PC-3 (cell line): ENCODE results near the gene MIPOL1. TPM values are rescaled to one million over a fixed set of nuclear protein-coding genes. Genes with fewer than 3 reads are reported as not detected.

Source experiments
- ATAC-seq: fragments of 200-7000 bp; cut with Tn5 transposase; 2 replicates; pipeline ENCODE4 v1.9.1; 2020; ENCODE audit warnings: mild to moderate bottlenecking, moderate library complexity
- BruUV-seq: library from RNA; stranded (reverse); fragments of 400-500 nt; replicated peaks from 2 replicates; lab custom pipeline; 2021; lab: Mats Ljungman, UMichigan
- CTCF ChIA-PET: fragments of 300-600 bp; sonication (Branson Sonifier 250); formaldehyde crosslinking; loops from one replicate; lab custom pipeline; 2022; ENCODE audit warnings: antibody characterized with exemption; lab: Charles Lee
- POLR2A ChIA-PET: fragments of 300-600 bp; sonication (Branson Sonifier 250); formaldehyde crosslinking; loops from one replicate; lab custom pipeline; 2022; ENCODE audit warnings: antibody characterized with exemption; ENCODE audit not compliant: unreplicated experiment; lab: Charles Lee
- DNase-seq: peaks from one replicate; pipeline ENCODE4 v3.0.0-alpha.2; 2015
- H2AFZ ChIP-seq: fragments of 300-600 bp; sonication (generic); 2 replicates; pipeline ENCODE4 v1.6.0; 2016; ENCODE audit warnings: antibody characterized with exemption, low read length
- H3F3A ChIP-seq: fragments of 300-600 bp; sonication (generic); one replicate; pipeline ENCODE4 v1.6.0; 2017; ENCODE audit warnings: antibody characterized with exemption, low read length, control low read depth, mild to moderate bottlenecking; ENCODE audit not compliant: unreplicated experiment
- H3K27ac ChIP-seq: fragments of 300-600 bp; sonication (generic); 2 replicates; pipeline ENCODE4 v1.5.1; 2016; ENCODE audit warnings: mild to moderate bottlenecking, low read length
- H3K27me3 ChIP-seq: fragments of 300-600 bp; sonication (generic); 2 replicates; pipeline ENCODE4 v1.6.1; 2016; ENCODE audit warnings: low read length, mixed read lengths
- H3K36me3 ChIP-seq: fragments of 300-600 bp; sonication (generic); 2 replicates; pipeline ENCODE4 v1.6.1; 2016; ENCODE audit warnings: low read depth, mixed run types, low read length, mixed read lengths
- H3K4me1 ChIP-seq: fragments of 300-600 bp; sonication (generic); 2 replicates; pipeline ENCODE4 v1.5.1; 2016; ENCODE audit warnings: low read length; ENCODE audit not compliant: insufficient read depth
- H3K4me2 ChIP-seq: fragments of 300-600 bp; sonication (generic); 2 replicates; pipeline ENCODE4 v1.6.0; 2016; ENCODE audit warnings: low read length
- H3K4me3 ChIP-seq: fragments of 300-600 bp; sonication (generic); 2 replicates; pipeline ENCODE4 v1.5.1; 2016; ENCODE audit warnings: mild to moderate bottlenecking, low read length, mixed read lengths
- H3K79me2 ChIP-seq: fragments of 300-600 bp; sonication (generic); 2 replicates; pipeline ENCODE4 v1.6.1; 2017; ENCODE audit warnings: low read length, mixed read lengths
- H3K9ac ChIP-seq: fragments of 300-600 bp; sonication (generic); 2 replicates; pipeline ENCODE4 v1.6.0; 2016; ENCODE audit warnings: mild to moderate bottlenecking, low read length
- H3K9me2 ChIP-seq: fragments of 300-600 bp; sonication (generic); replicated peaks from 2 replicates; pipeline ENCODE4 v1.6.1; 2016; ENCODE audit warnings: mixed run types, low read length, mixed read lengths
- H3K9me3 ChIP-seq: fragments of 300-600 bp; sonication (generic); 2 replicates; pipeline ENCODE4 v1.6.1; 2016; ENCODE audit warnings: low read length, mixed read lengths
- H4K20me1 ChIP-seq: fragments of 300-600 bp; sonication (generic); 2 replicates; pipeline ENCODE4 v1.6.1; 2016; ENCODE audit warnings: low read length, mixed read lengths
- EZH2 ChIP-seq: fragments of 300-600 bp; sonication (generic); IDR thresholded peaks from one replicate; pipeline ENCODE4 v1.6.1; 2017; ENCODE audit warnings: antibody characterized with exemption, mild to moderate bottlenecking, low read length; ENCODE audit not compliant: unreplicated experiment
- EZH2phosphoT487 ChIP-seq: fragments of 300-600 bp; sonication (generic); IDR thresholded peaks from 2 replicates; pipeline ENCODE4 v1.6.1; 2018; ENCODE audit warnings: mild to moderate bottlenecking, antibody characterized with exemption, low read length, borderline replicate concordance
- intact Hi-C: fragments of 100-400 bp; cut with micrococcal nuclease; formaldehyde crosslinking; loops from 2 replicates; pipeline ENCODE4 v1.9.0; 2023
- total RNA-seq: library from RNA; depleted of rRNA; stranded (reverse); fragments of >200 nt; gene quantifications from 2 replicates; pipeline ENCODE4 v1.2.3, GENCODE V29; 2014
- TF ChIP-seq, protein P1 (sequence below): fragments of 300-600 bp; sonication (generic); conservative IDR thresholded peaks from 2 replicates; pipeline ENCODE4 v1.5.1; 2017; ENCODE audit warnings: antibody characterized with exemption, low read depth, mild to moderate bottlenecking, low read length

The MIPOL1 gene
- total RNA-seq, 1 experiment from 2014 or later = 22.5 TPM

DNA sequence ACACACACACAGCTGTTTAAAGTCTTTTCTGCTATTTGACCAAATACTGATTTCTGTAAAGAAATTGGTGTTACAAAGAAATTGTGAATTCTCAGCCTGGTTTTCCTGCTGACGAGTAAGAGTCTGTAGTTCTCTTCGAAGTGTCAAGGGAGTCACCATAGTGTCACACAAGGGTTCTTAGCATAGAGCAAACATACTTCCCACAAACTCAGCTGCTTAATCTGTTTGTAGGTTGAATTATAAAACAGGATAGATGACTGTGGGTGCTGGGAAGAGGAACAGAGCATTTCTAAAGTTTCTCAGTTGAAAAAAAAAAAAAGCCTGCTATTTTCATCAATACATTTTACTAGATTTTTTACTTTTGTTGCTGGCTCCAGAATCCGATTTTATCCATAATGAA lies 314.4 kb downstream of the MIPOL1 start:
- no peaks in the 10 kb centered on the region for H3K27me3 ChIP-seq
- no peak overlapping the region for H3K4me3 ChIP-seq
- H4K20me1 ChIP-seq = no peaks in the 10 kb centered on the region
- no peak overlapping the region for H3K27ac ChIP-seq
- CTCF ChIA-PET = no interaction called here
- H3K36me3 ChIP-seq = no peaks in the 10 kb centered on the region
- no peak overlapping the region for H3K4me2 ChIP-seq
- H3K9me3 ChIP-seq = no peaks in the 10 kb centered on the region
- ATAC-seq (no peak), DNase-seq (no peak)
- H3K9ac ChIP-seq = no peak overlapping the region
- no peaks in the 10 kb centered on the region for H3K9me2 ChIP-seq
- H3F3A ChIP-seq = no peaks in the 10 kb centered on the region
- no TSS peak for BruUV-seq
- H2AFZ ChIP-seq = no peak overlapping the region
- H3K4me1 ChIP-seq = no peaks in the 10 kb centered on the region
- intact Hi-C loops = no loop called here
- TF ChIP-seq, protein P1, sequence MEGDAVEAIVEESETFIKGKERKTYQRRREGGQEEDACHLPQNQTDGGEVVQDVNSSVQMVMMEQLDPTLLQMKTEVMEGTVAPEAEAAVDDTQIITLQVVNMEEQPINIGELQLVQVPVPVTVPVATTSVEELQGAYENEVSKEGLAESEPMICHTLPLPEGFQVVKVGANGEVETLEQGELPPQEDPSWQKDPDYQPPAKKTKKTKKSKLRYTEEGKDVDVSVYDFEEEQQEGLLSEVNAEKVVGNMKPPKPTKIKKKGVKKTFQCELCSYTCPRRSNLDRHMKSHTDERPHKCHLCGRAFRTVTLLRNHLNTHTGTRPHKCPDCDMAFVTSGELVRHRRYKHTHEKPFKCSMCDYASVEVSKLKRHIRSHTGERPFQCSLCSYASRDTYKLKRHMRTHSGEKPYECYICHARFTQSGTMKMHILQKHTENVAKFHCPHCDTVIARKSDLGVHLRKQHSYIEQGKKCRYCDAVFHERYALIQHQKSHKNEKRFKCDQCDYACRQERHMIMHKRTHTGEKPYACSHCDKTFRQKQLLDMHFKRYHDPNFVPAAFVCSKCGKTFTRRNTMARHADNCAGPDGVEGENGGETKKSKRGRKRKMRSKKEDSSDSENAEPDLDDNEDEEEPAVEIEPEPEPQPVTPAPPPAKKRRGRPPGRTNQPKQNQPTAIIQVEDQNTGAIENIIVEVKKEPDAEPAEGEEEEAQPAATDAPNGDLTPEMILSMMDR = no peak
- TF ChIP-seq EZH2 (no peak), EZH2phosphoT487 (no peak)
- no peaks in the 10 kb centered on the region for H3K79me2 ChIP-seq
- POLR2A ChIA-PET = no interaction called here

DNA sequence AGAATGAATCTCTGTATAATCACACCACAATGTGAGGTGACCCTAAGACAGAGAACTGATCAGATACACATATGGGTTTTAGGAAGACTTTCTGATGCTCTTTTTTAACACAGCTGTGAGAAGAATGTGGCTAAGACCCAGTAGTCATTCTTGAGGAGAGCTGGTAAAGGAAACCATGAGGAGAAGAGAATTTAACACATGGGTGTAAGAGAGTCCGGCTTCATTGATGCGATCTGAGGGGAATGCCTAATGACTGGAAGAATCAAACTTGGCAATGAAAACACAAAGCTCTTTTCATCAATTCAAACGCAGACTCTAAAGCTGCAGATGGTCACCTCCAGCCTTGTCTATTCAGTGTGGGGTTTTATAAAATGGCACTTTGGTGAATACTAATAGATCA lies 318.0 kb downstream of the MIPOL1 start:
- no TSS peak for BruUV-seq
- no peaks in the 10 kb centered on the region for H3F3A ChIP-seq
- no peaks in the 10 kb centered on the region for H3K79me2 ChIP-seq
- intact Hi-C loops = loop anchor here (5.0 kb wide), 1 partner anchor 78 kb away; no protein-coding TSS in a partner anchor
- no peaks in the 10 kb centered on the region for H3K9me3 ChIP-seq
- no peak for ATAC-seq
- no peak overlapping the region for H3K27ac ChIP-seq
- POLR2A ChIA-PET = no interaction called here
- CTCF ChIA-PET = no interaction called here
- no peak overlapping the region for H3K4me3 ChIP-seq
- peaks cover 10% of the 10 kb centered on the region for H3K4me1 ChIP-seq
- no peak overlapping the region for H3K4me2 ChIP-seq
- DNase-seq = no peak
- H2AFZ ChIP-seq = no peak overlapping the region
- H3K9ac ChIP-seq = no peak overlapping the region
- TF ChIP-seq EZH2phosphoT487 = no peak
- no peak for TF ChIP-seq EZH2
- TF ChIP-seq, protein P1 = no peak
- H3K9me2 ChIP-seq = no peaks in the 10 kb centered on the region
- H4K20me1 ChIP-seq = no peaks in the 10 kb centered on the region
- H3K27me3 ChIP-seq = no peaks in the 10 kb centered on the region
- no peaks in the 10 kb centered on the region for H3K36me3 ChIP-seq

DNA sequence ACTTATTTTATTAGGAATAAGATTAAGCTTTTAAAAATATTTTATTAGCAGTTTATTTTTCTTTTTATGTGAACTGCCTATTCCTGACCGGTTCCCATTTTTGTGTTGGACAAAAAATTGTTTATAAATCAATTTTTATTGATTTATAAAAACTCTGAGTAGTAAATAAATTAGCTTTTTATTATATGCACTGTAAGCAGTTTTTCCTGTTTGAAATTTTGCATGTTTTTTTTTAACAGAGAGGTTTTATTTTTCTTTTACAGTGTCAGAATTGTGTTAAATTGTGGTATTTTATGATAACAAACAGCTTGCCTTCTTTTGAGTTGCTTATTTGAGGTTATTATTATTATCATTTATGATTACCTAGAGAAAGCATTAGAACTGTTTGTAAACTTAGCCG lies 329.3 kb downstream of the MIPOL1 start:
- intact Hi-C loops = no loop called here

More for the DNA sequence above, 329.3 kb downstream of the MIPOL1 start:
- Histone ChIP-seq H4K20me1 (no peaks in the 10 kb centered on the region), H3F3A (no peaks in the 10 kb centered on the region), H3K79me2 (no peaks in the 10 kb centered on the region), H3K27ac (no peak overlapping the region), H3K4me1 (no peaks in the 10 kb centered on the region), H3K36me3 (no peaks in the 10 kb centered on the region), H2AFZ (no peak overlapping the region), H3K9me2 (no peaks in the 10 kb centered on the region), H3K4me3 (no peak overlapping the region), H3K9me3 (no peaks in the 10 kb centered on the region), H3K4me2 (no peak overlapping the region), H3K9ac (no peak overlapping the region), H3K27me3 (no peaks in the 10 kb centered on the region)
- ChIA-PET POLR2A (no interaction called here), CTCF (no interaction called here)
- DNase-seq = no peak
- BruUV-seq = no TSS peak
- ATAC-seq = no peak
- TF ChIP-seq EZH2 = no peak
- no peak for TF ChIP-seq EZH2phosphoT487
- TF ChIP-seq, protein P1 = no peak
